ENCODE data around the gene SEMA5A. TPM values are rescaled to one million over a fixed set of nuclear protein-coding genes. Genes with fewer than 3 reads are reported as not detected.
A peak's percentile ranks its signal among the peaks of the same experiment; 100 is the strongest.

SEMA5A gene
- total RNA-seq, 5 donors from 2014 or later (not counting 1 experiment from before 2014, with no cell fraction given), result 0.60 to 5.1 (median 1.5) TPM

GRCh38 chr5:9373571-9373970 is 172.3 kb downstream of the SEMA5A start:
- H3K27me3 Mint-ChIP-seq, result no peaks in the 10 kb centered on the region
- H3K36me3 Mint-ChIP-seq, result no peaks in the 10 kb centered on the region
- no peaks in the 10 kb centered on the region for H3K4me1 Mint-ChIP-seq
- H3K27ac Mint-ChIP-seq, result no peak overlapping the region
- Histone ChIP-seq H3K9me3 (no peaks in the 10 kb centered on the region), H3K36me3 (ENCODE audit: control insufficient read depth in 2 of 2, extremely low read depth in 1 of 2, insufficient read depth in 1 of 2, low read length in 1 of 2) (no peaks in the 10 kb centered on the region), H3K4me1 (ENCODE audit: control insufficient read depth in 1 of 2, extremely low read depth in 1 of 2, insufficient read depth in 2 of 2, low read length in 2 of 2) (no peaks in the 10 kb centered on the region), H3K27me3 (replicated peaks in 1 of 2; ENCODE audit: control insufficient read depth in 2 of 2, extremely low read depth in 1 of 2, insufficient read depth in 2 of 2, low read length in 1 of 2) (no peaks in the 10 kb centered on the region), H3K27ac (ENCODE audit: low read length) (no peak overlapping the region), H3K4me3 (ENCODE audit: control insufficient read depth in 1 of 2, extremely low read depth in 1 of 2, low read length in 1 of 2) (no peak overlapping the region)
- WGBS (ENCODE audit: insufficient coverage), result 100% methylated on average over 1 of the region's 2 CpGs
- CTCF ChIA-PET, result no interaction called here
- peaks cover 5 to 16% (median 16%) of the 10 kb centered on the region in 3 donors for H3K9me3 Mint-ChIP-seq
- no peak for DNase-seq
- no peak overlapping the region for H3K4me3 Mint-ChIP-seq
- ATAC-seq (replicated peaks in 1 of 4), result no peak
- POLR2A ChIA-PET, result no interaction called here

GRCh38 chr5:9370256-9370655 is 175.6 kb downstream of the SEMA5A start:
- no peaks in the 10 kb centered on the region for H3K27me3 ChIP-seq (replicated peaks in 1 of 2; ENCODE audit: control insufficient read depth in 2 of 2, extremely low read depth in 1 of 2, insufficient read depth in 2 of 2, low read length in 1 of 2)
- no CpG with 5 or more reads among the region's 2 CpGs for WGBS (ENCODE audit: insufficient coverage)
- H3K36me3 ChIP-seq (ENCODE audit: control insufficient read depth in 2 of 2, extremely low read depth in 1 of 2, insufficient read depth in 1 of 2, low read length in 1 of 2), result no peaks in the 10 kb centered on the region
- DNase-seq (no peak), ATAC-seq (replicated peaks in 1 of 4) (no peak)
- CTCF ChIA-PET, result no interaction called here
- peaks cover 5 to 16% (median 6%) of the 10 kb centered on the region in 3 donors for H3K9me3 Mint-ChIP-seq
- H3K4me1 ChIP-seq (ENCODE audit: control insufficient read depth in 1 of 2, extremely low read depth in 1 of 2, insufficient read depth in 2 of 2, low read length in 2 of 2), result no peaks in the 10 kb centered on the region
- H3K4me1 Mint-ChIP-seq, result no peaks in the 10 kb centered on the region
- H3K4me3 ChIP-seq (ENCODE audit: control insufficient read depth in 1 of 2, extremely low read depth in 1 of 2, low read length in 1 of 2), result no peak overlapping the region
- H3K9me3 ChIP-seq, result no peaks in the 10 kb centered on the region
- H3K27ac Mint-ChIP-seq, result no peak overlapping the region
- H3K36me3 Mint-ChIP-seq, result no peaks in the 10 kb centered on the region
- POLR2A ChIA-PET, result no interaction called here
- H3K27ac ChIP-seq (ENCODE audit: low read length), result no peak overlapping the region
- H3K27me3 Mint-ChIP-seq, result no peaks in the 10 kb centered on the region
- H3K4me3 Mint-ChIP-seq, result no peak overlapping the region

GRCh38 chr5:9365512-9365911 is 180.4 kb downstream of the SEMA5A start:
- CTCF ChIA-PET, result no interaction called here
- POLR2A ChIA-PET, result no interaction called here
- H3K4me1 Mint-ChIP-seq, result peaks cover 5 to 19% (median 15%) of the 10 kb centered on the region in 3 donors

GRCh38 chr5:9363449-9363848 is 182.4 kb downstream of the SEMA5A start:
- DNase-seq, result no peak
- ATAC-seq (replicated peaks in 1 of 4), result no peak
- Mint-ChIP-seq H3K27ac (peak overlapping the region; percentile 41 to 73), H3K27me3 (no peaks in the 10 kb centered on the region), H3K4me1 (peaks cover 5 to 19% (median 15%) of the 10 kb centered on the region in 3 donors), H3K36me3 (no peaks in the 10 kb centered on the region), H3K4me3 (no peak overlapping the region), H3K9me3 (peaks cover 0 to 5% (median 2%) of the 10 kb centered on the region in 3 donors)
- POLR2A ChIA-PET, result no interaction called here
- Histone ChIP-seq H3K4me1 (ENCODE audit: control insufficient read depth in 1 of 2, extremely low read depth in 1 of 2, insufficient read depth in 2 of 2, low read length in 2 of 2) (no peaks in the 10 kb centered on the region), H3K9me3 (no peaks in the 10 kb centered on the region), H3K27ac (ENCODE audit: low read length) (no peak overlapping the region), H3K27me3 (replicated peaks in 1 of 2; ENCODE audit: control insufficient read depth in 2 of 2, extremely low read depth in 1 of 2, insufficient read depth in 2 of 2, low read length in 1 of 2) (no peaks in the 10 kb centered on the region), H3K4me3 (ENCODE audit: control insufficient read depth in 1 of 2, extremely low read depth in 1 of 2, low read length in 1 of 2) (no peak overlapping the region), H3K36me3 (ENCODE audit: control insufficient read depth in 2 of 2, extremely low read depth in 1 of 2, insufficient read depth in 1 of 2, low read length in 1 of 2) (no peaks in the 10 kb centered on the region)
- CTCF ChIA-PET, result interaction anchor here in 1 of 2 donors (0.6 kb wide), 1 partner anchor 845 kb away, joined by 3 read pairs; no protein-coding TSS in a partner anchor
- no CpG with 5 or more reads among the region's 2 CpGs for WGBS (ENCODE audit: insufficient coverage)

More at GRCh38 chr5:9365512-9365911, 180.4 kb downstream of the SEMA5A start:
- Mint-ChIP-seq H3K36me3 (no peaks in the 10 kb centered on the region), H3K27ac (no peak overlapping the region), H3K9me3 (peaks cover 5 to 6% (median 5%) of the 10 kb centered on the region in 3 donors), H3K4me3 (no peak overlapping the region), H3K27me3 (no peaks in the 10 kb centered on the region)
- ATAC-seq (replicated peaks in 1 of 4) (no peak), DNase-seq (no peak)
- Histone ChIP-seq H3K27me3 (replicated peaks in 1 of 2; ENCODE audit: control insufficient read depth in 2 of 2, extremely low read depth in 1 of 2, insufficient read depth in 2 of 2, low read length in 1 of 2) (no peaks in the 10 kb centered on the region), H3K27ac (ENCODE audit: low read length) (no peak overlapping the region), H3K9me3 (no peaks in the 10 kb centered on the region), H3K4me1 (ENCODE audit: control insufficient read depth in 1 of 2, extremely low read depth in 1 of 2, insufficient read depth in 2 of 2, low read length in 2 of 2) (no peaks in the 10 kb centered on the region), H3K36me3 (ENCODE audit: control insufficient read depth in 2 of 2, extremely low read depth in 1 of 2, insufficient read depth in 1 of 2, low read length in 1 of 2) (no peaks in the 10 kb centered on the region), H3K4me3 (ENCODE audit: control insufficient read depth in 1 of 2, extremely low read depth in 1 of 2, low read length in 1 of 2) (no peak overlapping the region)
- 70% methylated on average over 1 of the region's 1 CpG for WGBS (ENCODE audit: insufficient coverage)

- Mint-ChIP-seq H3K36me3 (no peaks in the 10 kb centered on the region), H3K4me3 (no peak overlapping the region), H3K4me1 (peaks cover 5 to 19% (median 15%) of the 10 kb centered on the region in 3 donors), H3K27me3 (no peaks in the 10 kb centered on the region), H3K9me3 (peaks cover 0 to 5% (median 2%) of the 10 kb centered on the region in 3 donors), H3K27ac (peak overlapping the region; percentile 41 to 73)
- Histone ChIP-seq H3K9me3 (no peaks in the 10 kb centered on the region), H3K36me3 (ENCODE audit: control insufficient read depth in 2 of 2, extremely low read depth in 1 of 2, insufficient read depth in 1 of 2, low read length in 1 of 2) (no peaks in the 10 kb centered on the region), H3K27me3 (replicated peaks in 1 of 2; ENCODE audit: control insufficient read depth in 2 of 2, extremely low read depth in 1 of 2, insufficient read depth in 2 of 2, low read length in 1 of 2) (no peaks in the 10 kb centered on the region), H3K4me3 (ENCODE audit: control insufficient read depth in 1 of 2, extremely low read depth in 1 of 2, low read length in 1 of 2) (no peak overlapping the region), H3K27ac (ENCODE audit: low read length) (no peak overlapping the region), H3K4me1 (ENCODE audit: control insufficient read depth in 1 of 2, extremely low read depth in 1 of 2, insufficient read depth in 2 of 2, low read length in 2 of 2) (no peaks in the 10 kb centered on the region)
- ChIA-PET CTCF (no interaction called here), POLR2A (no interaction called here)
- ATAC-seq (replicated peaks in 1 of 4) (peak in 2 of 4 experiments; percentile 41 to 48), DNase-seq (no peak)
- 0% methylated on average over 1 of the region's 2 CpGs for WGBS (ENCODE audit: insufficient coverage)
These were observed 182.8 kb downstream of the SEMA5A start for GRCh38 chr5:9363026-9363425.

GRCh38 chr5:9362600-9362999 is 183.3 kb downstream of the SEMA5A start:
- ChIA-PET CTCF (no interaction called here), POLR2A (interaction anchor here in 1 of 2 donors (0.6 kb wide), 1 partner anchor 1460 kb away, joined by 3 read pairs; no protein-coding TSS in a partner anchor)
- Histone ChIP-seq H3K36me3 (ENCODE audit: control insufficient read depth in 2 of 2, extremely low read depth in 1 of 2, insufficient read depth in 1 of 2, low read length in 1 of 2) (no peaks in the 10 kb centered on the region), H3K4me3 (ENCODE audit: control insufficient read depth in 1 of 2, extremely low read depth in 1 of 2, low read length in 1 of 2) (no peak overlapping the region), H3K27me3 (replicated peaks in 1 of 2; ENCODE audit: control insufficient read depth in 2 of 2, extremely low read depth in 1 of 2, insufficient read depth in 2 of 2, low read length in 1 of 2) (no peaks in the 10 kb centered on the region), H3K4me1 (ENCODE audit: control insufficient read depth in 1 of 2, extremely low read depth in 1 of 2, insufficient read depth in 2 of 2, low read length in 2 of 2) (no peaks in the 10 kb centered on the region), H3K27ac (ENCODE audit: low read length) (no peak overlapping the region), H3K9me3 (no peaks in the 10 kb centered on the region)
- no CpG with 5 or more reads among the region's 3 CpGs for WGBS (ENCODE audit: insufficient coverage)
- H3K36me3 Mint-ChIP-seq, result no peaks in the 10 kb centered on the region
- ATAC-seq (replicated peaks in 1 of 4) (no peak), DNase-seq (no peak)
- H3K4me3 Mint-ChIP-seq, result no peak overlapping the region
- peak overlapping the region; percentile 41 to 73 for H3K27ac Mint-ChIP-seq
- H3K9me3 Mint-ChIP-seq, result peaks cover 0 to 5% (median 0%) of the 10 kb centered on the region in 3 donors
- H3K4me1 Mint-ChIP-seq, result peaks cover 5 to 19% (median 15%) of the 10 kb centered on the region in 3 donors
- H3K27me3 Mint-ChIP-seq, result no peaks in the 10 kb centered on the region

All from T-cell (primary cell).